Motor neuron (in vitro differentiated cells): Measurements from ENCODE around the gene SMYD5. TPM values are rescaled to one million over a fixed set of nuclear protein-coding genes. Genes with fewer than 3 reads are reported as not detected.
"Not testable (repeated sequence)": the region's sequence is repeated elsewhere in the genome, so short reads cannot be mapped to it uniquely, and the experiment has no call there.

ENCODE experiments used
- ATAC-seq, 8 experiments: fragments of 200-7000 bp; cut with Tn5 transposase; replicated peaks in 6 of 8; 2 replicates each; pipeline ENCODE4 v1.8.0; 2021; ENCODE audit warnings: mild to moderate bottlenecking in 8 of 8, moderate library complexity in 8 of 8
- H3K27ac ChIP-seq, 2 donors: fragments of 250-450 bp; sonication (Bioruptor Pico); 2 replicates each; pipeline ENCODE4 v1.9.0; 2021; ENCODE audit warnings: antibody characterized with exemption in 2 of 2, mild to moderate bottlenecking in 2 of 2, moderate library complexity in 1 of 2
- H3K4me1 ChIP-seq, 2 donors: fragments of 250-450 bp; sonication (Bioruptor Pico); replicated peaks in 1 of 2; 2 replicates each; pipeline ENCODE4 v1.6.1; 2021; ENCODE audit warnings: antibody characterized with exemption in 2 of 2, mild to moderate bottlenecking in 2 of 2, moderate library complexity in 1 of 2
- H3K4me3 ChIP-seq, 5 donors: fragments of 250-450 bp; sonication (Bioruptor Pico); 2 replicates each; pipeline ENCODE4 v1.9.0; 2021; ENCODE audit warnings: antibody characterized with exemption in 5 of 5, mild to moderate bottlenecking in 5 of 5, moderate library complexity in 4 of 5
- WGBS, 10 experiments: fragments of 450-650 bp; shearing (Covaris generic); methylation state at CpG; one replicate each; pipeline ENCODE4 v1.0.0; 2022; 5-methylcytosine and 5-hydroxymethylcytosine counted together
- in situ Hi-C, 9 experiments: fragments of 400-800 bp; cut with MboI; loops; one replicate each; pipeline ENCODE4 v1.15.0; 2021; ENCODE audit warnings: low sequenced_read_pairs in 9 of 9, low pct_unique_long_range_greater_than_20kb in 2 of 9; ENCODE audit not compliant: unreplicated experiment in 9 of 9
- total RNA-seq, 8 experiments: library from RNA; unstranded; fragments of 300-600 nt; gene quantifications; 2 replicates each; pipeline versions ENCODE4 v1.2.3 to v1.2.4, GENCODE V29; 2022

Gene SMYD5
- total RNA-seq, 8 experiments from 2014 or later: 21.2 to 34.2 (median 24.1) TPM

GRCh38 chr2:73259704-73260337, 45.8 kb downstream of the SMYD5 start:
- H3K4me1 ChIP-seq: no peaks in the 10 kb centered on the region
- WGBS, 10 experiments: 100% methylated on average over 1 to 3 of the region's 4 CpGs; no CpG with 5 or more reads in 7 of the 10 experiments
- H3K4me3 ChIP-seq: no peak overlapping the region
- H3K27ac ChIP-seq: no peak overlapping the region
- peak in 2 of 8 experiments; percentile 7 to 14 for ATAC-seq
- in situ Hi-C loops: no loop called here

DNA sequence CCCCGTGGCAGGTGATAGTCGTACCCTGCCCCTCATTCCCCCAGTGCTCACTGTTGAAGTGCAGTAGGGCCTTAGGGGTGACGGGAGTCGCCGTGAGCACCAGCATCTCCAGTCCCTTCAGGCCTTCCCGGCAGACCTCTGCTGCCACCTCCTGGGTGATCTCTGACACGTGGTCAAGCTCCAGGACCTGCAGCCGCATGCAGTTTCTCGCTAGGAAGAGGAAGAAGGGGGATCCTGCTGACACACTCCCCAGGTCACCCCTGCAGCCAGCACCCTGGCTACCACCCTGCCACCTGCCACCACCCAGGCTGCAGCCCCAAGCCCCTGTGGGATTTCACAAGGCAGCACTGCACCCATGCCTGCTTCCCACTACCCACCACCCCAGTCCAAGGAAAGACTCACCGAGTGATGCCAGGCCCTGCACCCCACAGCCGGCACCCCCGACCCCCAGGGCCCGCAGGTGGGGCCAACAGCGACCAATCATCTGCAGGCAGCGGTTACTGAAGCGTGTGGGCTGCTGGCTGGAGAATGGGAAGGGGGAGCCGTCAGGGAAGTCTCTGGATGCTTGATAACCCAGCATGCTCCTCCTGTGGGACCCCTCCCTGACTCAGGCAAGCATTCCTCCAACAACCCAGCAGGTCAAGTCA, 46.4 kb downstream of the SMYD5 start:
- no peak overlapping the region for H3K4me3 ChIP-seq
- no peaks in the 10 kb centered on the region for H3K4me1 ChIP-seq
- in situ Hi-C loops: no loop called here
- WGBS, 10 experiments: 0 to 80% (median 60%) methylated on average over 1 to 5 of the region's 17 CpGs; no CpG with 5 or more reads in 5 of the 10 experiments
- no peak overlapping the region for H3K27ac ChIP-seq
- ATAC-seq: peak; percentile 55 to 85 (median 74)

DNA sequence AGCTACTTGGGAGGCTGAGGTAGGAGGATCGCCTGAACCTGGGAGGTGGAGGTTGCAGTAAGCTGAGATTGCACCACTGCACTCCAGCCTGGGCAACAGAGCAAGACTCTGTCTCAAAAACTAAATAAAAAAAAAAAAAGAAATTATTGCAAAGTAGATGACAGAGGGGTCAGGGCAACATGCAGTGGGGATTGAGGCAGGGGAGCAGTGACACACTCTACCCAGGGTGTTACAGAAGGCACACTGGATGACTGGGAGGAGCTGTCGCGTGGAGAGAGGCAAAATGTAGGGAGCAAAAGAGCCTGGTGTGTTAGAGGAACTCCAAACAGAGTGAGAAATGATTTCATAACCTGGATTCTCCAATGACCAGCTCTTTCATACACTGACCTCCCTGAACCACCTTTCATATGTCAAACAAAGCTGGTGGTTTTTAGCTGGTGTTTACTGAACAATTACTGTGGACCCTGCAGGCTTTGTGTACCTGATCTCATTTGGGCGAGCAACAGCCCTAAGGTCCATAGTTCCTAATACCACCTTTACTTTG, 48.1 kb downstream of the SMYD5 start:
- Histone ChIP-seq H3K4me1 (no peaks in the 10 kb centered on the region), H3K4me3 (no peak overlapping the region), H3K27ac (no peak overlapping the region)
- 66 to 100% (median 91%) methylated on average over 1 to 4 of the region's 4 CpGs; no CpG with 5 or more reads in 2 of the 10 experiments for WGBS, 10 experiments
- in situ Hi-C loops: no loop called here
- no peak for ATAC-seq

GRCh38 chr2:73262691-73263429, 48.8 kb downstream of the SMYD5 start:
- in situ Hi-C loops, ATAC-seq: not testable (repeated sequence)

DNA sequence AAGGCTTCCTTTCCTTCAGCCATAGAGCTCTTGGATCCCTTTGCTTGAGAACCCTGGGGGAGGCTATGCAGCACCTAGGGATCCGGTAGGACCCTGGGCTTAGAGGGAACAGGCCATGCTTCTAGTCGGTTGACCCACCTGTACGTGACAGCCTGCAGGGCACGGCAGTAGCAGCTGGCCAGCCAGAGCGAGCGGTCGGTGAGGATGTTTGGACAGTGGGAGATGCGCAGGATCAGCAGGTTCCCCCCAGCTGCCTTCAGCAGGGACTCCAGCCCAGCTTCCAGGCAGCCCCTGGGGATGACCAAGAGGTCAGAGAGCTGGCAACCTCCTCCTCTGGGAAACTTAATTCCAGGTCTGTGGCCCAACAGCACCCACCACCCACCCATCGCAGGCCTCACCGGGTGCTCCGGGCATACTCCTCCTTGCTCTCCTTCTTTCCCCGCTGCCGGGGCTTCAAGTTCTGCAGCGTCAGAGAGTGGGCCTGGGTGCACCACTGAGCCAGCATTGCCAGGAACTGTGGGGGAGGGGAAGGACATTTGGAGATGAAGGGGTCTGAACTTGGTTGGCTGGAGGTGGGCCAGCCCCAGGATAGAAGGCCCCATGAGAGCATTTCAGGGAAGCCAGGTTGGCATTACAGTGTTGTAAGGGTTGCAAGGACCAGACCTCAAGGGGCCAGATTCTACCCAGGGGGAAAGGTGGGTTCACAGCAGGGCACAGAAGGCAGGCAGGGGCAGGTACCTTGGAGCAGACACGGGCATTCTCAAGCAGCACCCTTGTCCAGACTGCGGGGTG, 49.7 kb downstream of the SMYD5 start:
- in situ Hi-C loops: no loop called here
- ATAC-seq: no peak
- Histone ChIP-seq H3K4me3 (no peak overlapping the region), H3K4me1 (no peaks in the 10 kb centered on the region), H3K27ac (no peak overlapping the region)
- 86 to 100% (median 92%) methylated on average over 1 to 11 of the region's 16 CpGs; no CpG with 5 or more reads in 4 of the 10 experiments for WGBS, 10 experiments

More at GRCh38 chr2:73262691-73263429, 48.8 kb downstream of the SMYD5 start:
- WGBS, 10 experiments: 53 to 100% (median 88%) methylated on average over 1 to 12 of the region's 18 CpGs; no CpG with 5 or more reads in 2 of the 10 experiments
- H3K4me3 ChIP-seq, H3K4me1 ChIP-seq, H3K27ac ChIP-seq: not testable (repeated sequence)

- WGBS, 10 experiments: 91 to 100% (median 97%) methylated on average over 1 to 8 of the region's 15 CpGs; no CpG with 5 or more reads in 7 of the 10 experiments
- in situ Hi-C loops: no loop called here
Observed at GRCh38 chr2:73264332-73264606, 50.2 kb downstream of the SMYD5 start.

GRCh38 chr2:73264783-73265182, 50.7 kb downstream of the SMYD5 start:
- in situ Hi-C loops: no loop called here
- H3K27ac ChIP-seq: no peak overlapping the region
- no peak for ATAC-seq
- WGBS, 10 experiments: no CpG with 5 or more reads among the region's 4 CpGs
- H3K4me3 ChIP-seq: no peak overlapping the region
- peaks cover 0 to 3% of the 10 kb centered on the region in 2 donors for H3K4me1 ChIP-seq

More at GRCh38 chr2:73264332-73264606, 50.2 kb downstream of the SMYD5 start:
- Histone ChIP-seq H3K27ac (no peak overlapping the region), H3K4me1 (peaks cover 0 to 1% of the 10 kb centered on the region in 2 donors), H3K4me3 (no peak overlapping the region)
- no peak for ATAC-seq

- Histone ChIP-seq H3K4me1 (peaks cover 0 to 4% of the 10 kb centered on the region in 2 donors), H3K27ac (no peak overlapping the region), H3K4me3 (no peak overlapping the region)
- in situ Hi-C loops: no loop called here
- ATAC-seq: no peak
- 92 to 95% (median 94%) methylated on average over 4 to 7 of the region's 28 CpGs; no CpG with 5 or more reads in 7 of the 10 experiments for WGBS, 10 experiments
Observed at GRCh38 chr2:73265298-73266060, 51.4 kb downstream of the SMYD5 start.

DNA sequence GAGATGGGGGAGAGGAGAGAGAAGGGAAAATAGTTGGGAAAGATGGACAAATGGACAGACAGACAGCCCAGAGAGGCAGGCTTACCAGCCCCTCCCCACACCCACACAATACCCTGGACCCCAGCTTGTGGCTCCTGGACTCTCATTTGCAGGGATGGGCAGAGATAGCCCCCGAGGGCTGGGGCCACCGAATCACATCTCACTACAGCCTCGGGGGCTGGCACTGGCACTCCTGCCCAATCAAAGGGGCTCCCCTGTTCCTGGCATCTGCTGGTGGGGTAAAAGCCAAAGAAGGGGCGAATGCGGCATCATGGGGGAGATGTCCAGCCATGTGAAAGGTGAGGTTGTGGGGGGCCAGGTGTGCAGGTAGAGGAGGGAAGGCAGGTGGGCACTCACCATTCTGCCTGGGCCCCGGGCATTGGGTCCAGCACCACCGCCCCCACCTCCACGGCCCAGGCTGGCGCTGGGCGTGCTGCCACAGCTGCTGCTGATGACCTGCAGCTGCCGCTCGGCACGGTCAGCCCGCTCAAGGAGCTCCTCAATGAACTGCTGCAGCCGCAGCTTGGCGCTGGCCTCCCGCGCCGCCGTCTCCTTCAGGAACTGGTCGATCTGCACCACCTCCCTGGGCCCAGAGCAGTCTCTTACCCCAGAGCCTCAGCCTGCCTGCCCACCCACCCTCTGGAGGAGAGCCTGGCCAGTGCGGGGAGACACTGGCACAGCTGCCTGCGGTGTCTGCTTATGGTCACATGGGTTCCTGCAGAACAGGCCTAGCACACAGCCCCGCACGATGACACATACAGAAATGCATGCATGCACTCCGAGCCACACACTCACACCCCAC, 52.2 kb downstream of the SMYD5 start:
- Histone ChIP-seq H3K27ac (no peak overlapping the region), H3K4me1 (peaks cover 0 to 4% of the 10 kb centered on the region in 2 donors), H3K4me3 (no peak overlapping the region)
- in situ Hi-C loops: no loop called here
- ATAC-seq: peak; percentile 29 to 97 (median 92)
- WGBS, 10 experiments: 80 to 97% methylated on average over 1 to 10 of the region's 26 CpGs; no CpG with 5 or more reads in 8 of the 10 experiments

- Histone ChIP-seq H3K4me1 (peaks cover 0 to 4% of the 10 kb centered on the region in 2 donors), H3K4me3 (no peak overlapping the region), H3K27ac (no peak overlapping the region)
- no peak for ATAC-seq
- 67 to 100% methylated on average over 1 of the region's 4 CpGs; no CpG with 5 or more reads in 8 of the 10 experiments for WGBS, 10 experiments
- in situ Hi-C loops: no loop called here
Observed at GRCh38 chr2:73267008-73267407, 53.0 kb downstream of the SMYD5 start.

DNA sequence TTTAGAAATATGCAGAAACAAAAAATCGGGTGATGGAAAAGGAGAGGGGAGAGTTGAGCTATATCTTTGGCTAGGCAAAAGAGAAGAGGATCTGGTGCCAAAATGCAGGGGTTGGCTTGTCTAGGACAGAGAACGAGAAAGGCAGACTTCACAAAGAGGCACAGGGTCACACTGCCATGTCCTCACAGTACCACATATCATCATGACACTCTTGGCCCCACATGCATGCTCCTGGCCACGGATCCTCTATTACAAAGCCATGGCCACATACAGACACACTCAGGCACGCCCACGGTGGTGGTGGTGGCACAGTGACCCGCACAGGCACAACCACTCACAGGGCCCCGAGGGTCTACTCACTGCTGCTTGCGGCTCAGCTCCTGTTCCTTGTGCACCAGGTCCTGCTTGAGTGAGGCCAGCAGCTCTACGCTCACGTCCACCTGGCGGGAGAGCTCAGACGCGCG, 54.4 kb downstream of the SMYD5 start:
- 48 to 100% (median 76%) methylated on average over 1 to 11 of the region's 14 CpGs; no CpG with 5 or more reads in 1 of the 10 experiments for WGBS, 10 experiments
- peaks cover 0 to 4% of the 10 kb centered on the region in 2 donors for H3K4me1 ChIP-seq
- in situ Hi-C loops: no loop called here
- no peak overlapping the region for H3K4me3 ChIP-seq
- no peak for ATAC-seq
- H3K27ac ChIP-seq: no peak overlapping the region
